Measurements from ENCODE around the gene WDR88.

GRCh38 chr19:33194532-33194885 lies 62.6 kb downstream of the WDR88 start:
- TF ChIP-seq, protein P1, sequence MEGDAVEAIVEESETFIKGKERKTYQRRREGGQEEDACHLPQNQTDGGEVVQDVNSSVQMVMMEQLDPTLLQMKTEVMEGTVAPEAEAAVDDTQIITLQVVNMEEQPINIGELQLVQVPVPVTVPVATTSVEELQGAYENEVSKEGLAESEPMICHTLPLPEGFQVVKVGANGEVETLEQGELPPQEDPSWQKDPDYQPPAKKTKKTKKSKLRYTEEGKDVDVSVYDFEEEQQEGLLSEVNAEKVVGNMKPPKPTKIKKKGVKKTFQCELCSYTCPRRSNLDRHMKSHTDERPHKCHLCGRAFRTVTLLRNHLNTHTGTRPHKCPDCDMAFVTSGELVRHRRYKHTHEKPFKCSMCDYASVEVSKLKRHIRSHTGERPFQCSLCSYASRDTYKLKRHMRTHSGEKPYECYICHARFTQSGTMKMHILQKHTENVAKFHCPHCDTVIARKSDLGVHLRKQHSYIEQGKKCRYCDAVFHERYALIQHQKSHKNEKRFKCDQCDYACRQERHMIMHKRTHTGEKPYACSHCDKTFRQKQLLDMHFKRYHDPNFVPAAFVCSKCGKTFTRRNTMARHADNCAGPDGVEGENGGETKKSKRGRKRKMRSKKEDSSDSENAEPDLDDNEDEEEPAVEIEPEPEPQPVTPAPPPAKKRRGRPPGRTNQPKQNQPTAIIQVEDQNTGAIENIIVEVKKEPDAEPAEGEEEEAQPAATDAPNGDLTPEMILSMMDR (IDR thresholded peaks at IDR 0.05; ENCODE audit: insufficient read depth, low read depth, low read length) = no peak
- TF ChIP-seq EZH2 (IDR thresholded peaks at IDR 0.05; ENCODE audit: insufficient read depth, low read length) = no peak

Measured in astrocyte (in vitro differentiated cells and primary cell).